CD4-positive, alpha-beta T cell (primary cell): Measurements from ENCODE around the gene ZNF775. TPM values are rescaled to one million over a fixed set of nuclear protein-coding genes. Genes with fewer than 3 reads are reported as not detected.

ENCODE experiments used
- ATAC-seq: fragments of 200-7000 bp; cut with Tn5 transposase; one replicate; pipeline ENCODE4 v1.10.0; 2022; ENCODE audit warnings: mild to moderate bottlenecking; ENCODE audit not compliant: poor library complexity
- CTCF ChIA-PET: fragments of 350-600 bp; sonication (Branson Sonifier 250); formaldehyde crosslinking; loops from one replicate; lab custom pipeline; 2021; ENCODE audit warnings: antibody characterized with exemption, inconsistent platforms; lab: Charles Lee
- POLR2A ChIA-PET: fragments of 350-600 bp; sonication (Branson Sonifier 250); formaldehyde crosslinking; loops from one replicate; lab custom pipeline; 2021; ENCODE audit warnings: antibody characterized with exemption, inconsistent platforms; lab: Charles Lee
- DNase-seq, 14 experiments: peaks; one replicate each; pipeline ENCODE4 v3.0.0-alpha.2; 2013 to 2020; ENCODE audit warnings: mixed read lengths in 2 of 14
- H3K27ac ChIP-seq, 2 donors: one replicate each; pipeline versions ENCODE4 v1.5.1 to v1.7.0; 2013; ENCODE audit warnings: low read length in 2 of 2, low read depth in 1 of 2, mild to moderate bottlenecking in 1 of 2
- H3K27me3 ChIP-seq, 2 experiments: 1 replicate in 1 of 2; 2 replicates in 1 of 2; pipeline versions ENCODE4 v1.6.1 to v1.7.0; 2013; ENCODE audit warnings: low read length in 2 of 2, control low read depth in 1 of 2, mild to moderate bottlenecking in 1 of 2, moderate library complexity in 1 of 2; ENCODE audit not compliant: insufficient read depth in 2 of 2, control insufficient read depth in 1 of 2
- H3K36me3 ChIP-seq: one replicate; pipeline ENCODE4 v1.6.1; 2013; ENCODE audit warnings: low read length, control low read depth; ENCODE audit not compliant: insufficient read depth
- H3K4me1 ChIP-seq: one replicate; pipeline ENCODE4 v1.6.1; 2013; ENCODE audit warnings: low read length, control low read depth; ENCODE audit not compliant: insufficient read depth
- H3K4me3 ChIP-seq: one replicate; pipeline ENCODE4 v1.5.1; 2013; ENCODE audit warnings: mild to moderate bottlenecking, low read length, moderate library complexity
- H3K9me3 ChIP-seq, 2 experiments: 1 replicate in 1 of 2; 2 replicates in 1 of 2; pipeline versions ENCODE4 v1.6.1 to v1.7.0; 2013; ENCODE audit warnings: low read length in 2 of 2, mild to moderate bottlenecking in 2 of 2, control low read depth in 1 of 2, moderate library complexity in 1 of 2; ENCODE audit not compliant: control insufficient read depth in 1 of 2, insufficient read depth in 1 of 2
- H3K27ac Mint-ChIP-seq: one replicate; pipeline ENCODE4 v1.8.0; 2020; ENCODE audit warnings: mixed read lengths
- H3K27me3 Mint-ChIP-seq: one replicate; pipeline ENCODE4 v1.8.0; 2021; ENCODE audit warnings: mixed read lengths
- H3K36me3 Mint-ChIP-seq: one replicate; pipeline ENCODE4 v1.8.0; 2021; ENCODE audit warnings: low read depth, mixed read lengths
- H3K4me1 Mint-ChIP-seq: one replicate; pipeline ENCODE4 v1.8.0; 2021; ENCODE audit warnings: low read depth, mixed read lengths
- H3K4me3 Mint-ChIP-seq: one replicate; pipeline ENCODE4 v1.8.0; 2020; ENCODE audit warnings: mild to moderate bottlenecking, mixed read lengths
- H3K9me3 Mint-ChIP-seq: one replicate; pipeline ENCODE4 v1.8.0; 2020; ENCODE audit warnings: mixed read lengths
- intact Hi-C, 2 experiments: fragments of 100-400 bp; cut with DNase I in 1 of 2; cut with micrococcal nuclease in 1 of 2; formaldehyde crosslinking; loops; one replicate each; pipeline versions ENCODE4 v1.15.1 to v1.9.0; 2023 to 2025; cut with DNase I, micrococcal nuclease
- total RNA-seq, 174 experiments: library from RNA in 2 of 174; stranded (reverse) in 2 of 174; gene quantifications; one replicate each; pipeline ENCODE4 v1.2.3 and lab custom pipeline; 2021 to 2026
- TF ChIP-seq, protein P1 (sequence below): fragments of 200-600 bp; IDR thresholded peaks from one replicate; pipeline ENCODE4 v1.8.0; 2022; ENCODE audit warnings: antibody characterized with exemption, mild to moderate bottlenecking

Gene ZNF775
- total RNA-seq, 2 experiments from 2014 or later: 0.38 to 0.45 TPM

- Mint-ChIP-seq H3K36me3 (peaks cover 35% of the 10 kb centered on the region), H3K4me3 (peak overlapping the region; percentile 85), H3K4me1 (peaks cover 69% of the 10 kb centered on the region), H3K9me3 (no peaks in the 10 kb centered on the region), H3K27ac (peak overlapping the region; percentile 86), H3K27me3 (no peaks in the 10 kb centered on the region)
- POLR2A ChIA-PET: no interaction called here
- Histone ChIP-seq H3K27me3 (no peaks in the 10 kb centered on the region), H3K27ac (peak overlapping the region in 1 of 2 donors; percentile 18), H3K4me1 (peaks cover 50% of the 10 kb centered on the region), H3K9me3 (no peaks in the 10 kb centered on the region), H3K4me3 (no peak overlapping the region), H3K36me3 (peaks cover 15% of the 10 kb centered on the region)
- ATAC-seq (peak; percentile 32), DNase-seq (peak in 6 of 14 experiments; percentile 22 to 64 (median 51))
- intact Hi-C loops: no loop called here
- CTCF ChIA-PET: no interaction called here
- TF ChIP-seq, protein P1, sequence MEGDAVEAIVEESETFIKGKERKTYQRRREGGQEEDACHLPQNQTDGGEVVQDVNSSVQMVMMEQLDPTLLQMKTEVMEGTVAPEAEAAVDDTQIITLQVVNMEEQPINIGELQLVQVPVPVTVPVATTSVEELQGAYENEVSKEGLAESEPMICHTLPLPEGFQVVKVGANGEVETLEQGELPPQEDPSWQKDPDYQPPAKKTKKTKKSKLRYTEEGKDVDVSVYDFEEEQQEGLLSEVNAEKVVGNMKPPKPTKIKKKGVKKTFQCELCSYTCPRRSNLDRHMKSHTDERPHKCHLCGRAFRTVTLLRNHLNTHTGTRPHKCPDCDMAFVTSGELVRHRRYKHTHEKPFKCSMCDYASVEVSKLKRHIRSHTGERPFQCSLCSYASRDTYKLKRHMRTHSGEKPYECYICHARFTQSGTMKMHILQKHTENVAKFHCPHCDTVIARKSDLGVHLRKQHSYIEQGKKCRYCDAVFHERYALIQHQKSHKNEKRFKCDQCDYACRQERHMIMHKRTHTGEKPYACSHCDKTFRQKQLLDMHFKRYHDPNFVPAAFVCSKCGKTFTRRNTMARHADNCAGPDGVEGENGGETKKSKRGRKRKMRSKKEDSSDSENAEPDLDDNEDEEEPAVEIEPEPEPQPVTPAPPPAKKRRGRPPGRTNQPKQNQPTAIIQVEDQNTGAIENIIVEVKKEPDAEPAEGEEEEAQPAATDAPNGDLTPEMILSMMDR: no peak
Measured at GRCh38 chr7:150375662-150376521, 3.2 kb upstream of the ZNF775 start.

DNA sequence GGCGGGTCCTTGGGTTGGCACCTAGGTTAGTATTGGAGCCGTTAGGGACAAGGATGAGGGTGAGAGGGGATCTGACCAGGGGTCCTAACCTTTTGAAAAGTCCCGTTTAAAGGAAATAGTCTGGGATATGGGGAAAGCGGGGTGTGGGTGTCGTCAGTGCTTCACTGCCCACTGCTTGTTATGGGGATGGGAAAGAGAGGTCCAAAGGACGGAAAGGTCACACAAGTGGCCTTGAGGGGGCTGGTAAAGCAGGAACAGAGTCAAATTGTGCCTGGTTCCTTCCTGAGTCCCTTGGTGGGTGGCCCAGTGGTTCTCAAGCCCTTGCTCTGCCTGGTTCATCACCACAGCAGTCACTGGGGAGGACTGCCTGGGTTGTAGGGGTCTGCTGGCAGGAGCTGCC, 2.6 kb upstream of the ZNF775 start:
- H3K27ac ChIP-seq: peak overlapping the region in 1 of 2 donors; percentile 18
- peaks cover 10% of the 10 kb centered on the region for H3K36me3 ChIP-seq
- H3K4me1 ChIP-seq: peaks cover 51% of the 10 kb centered on the region
- H3K27ac Mint-ChIP-seq: peak overlapping the region; percentile 86
- H3K9me3 ChIP-seq: no peaks in the 10 kb centered on the region
- H3K27me3 Mint-ChIP-seq: no peaks in the 10 kb centered on the region
- no peaks in the 10 kb centered on the region for H3K27me3 ChIP-seq
- intact Hi-C loops: no loop called here
- peaks cover 32% of the 10 kb centered on the region for H3K36me3 Mint-ChIP-seq
- no peak for DNase-seq
- ATAC-seq: no peak
- peaks cover 68% of the 10 kb centered on the region for H3K4me1 Mint-ChIP-seq
- H3K4me3 ChIP-seq: no peak overlapping the region
- TF ChIP-seq, protein P1: no peak
- no peaks in the 10 kb centered on the region for H3K9me3 Mint-ChIP-seq
- H3K4me3 Mint-ChIP-seq: peak overlapping the region; percentile 85
- POLR2A ChIA-PET: no interaction called here
- CTCF ChIA-PET: interaction anchor here (1.9 kb wide), 1 partner anchor 20 kb away, joined by 9 read pairs; no protein-coding TSS in a partner anchor

- CTCF ChIA-PET: interaction anchor here (1.1 to 1.9 kb wide), 3 partner anchors 9 to 44 kb away, joined by 3 to 9 read pairs (median 6); partner anchors contain the start of gene REPIN1
- Mint-ChIP-seq H3K36me3 (peaks cover 32% of the 10 kb centered on the region), H3K9me3 (no peaks in the 10 kb centered on the region), H3K27me3 (no peaks in the 10 kb centered on the region), H3K4me3 (peak overlapping the region; percentile 90), H3K27ac (peak overlapping the region; percentile 84), H3K4me1 (peaks cover 68% of the 10 kb centered on the region)
- ATAC-seq (no peak), DNase-seq (peak in 1 of 14 experiments; percentile 12)
- no peak overlapping the region for H3K27ac ChIP-seq
- POLR2A ChIA-PET: interaction anchor here (1.2 to 2.0 kb wide), 4 partner anchors 8 to 29 kb away, joined by 3 to 29 read pairs (median 12); partner anchors contain the start of gene REPIN1
- H3K27me3 ChIP-seq: no peaks in the 10 kb centered on the region
- intact Hi-C loops: no loop called here
- no peak overlapping the region for H3K4me3 ChIP-seq
- TF ChIP-seq, protein P1: no peak
- H3K4me1 ChIP-seq: peaks cover 51% of the 10 kb centered on the region
- peaks cover 9% of the 10 kb centered on the region for H3K36me3 ChIP-seq
- H3K9me3 ChIP-seq: no peaks in the 10 kb centered on the region
Measured at GRCh38 chr7:150377196-150377595, 1.9 kb upstream of the ZNF775 start.
